Endothelial cell of umbilical vein (primary cell): ENCODE results near the gene ASMTL. TPM values are rescaled to one million over a fixed set of nuclear protein-coding genes. Genes with fewer than 3 reads are reported as not detected.

Experiments
- BruUV-seq: library from RNA; stranded (reverse); fragments of 400-500 nt; replicated peaks from 2 replicates; lab custom pipeline; 2021; lab: Mats Ljungman, UMichigan
- CTCF ChIA-PET: fragments of 300-600, 350-600 bp; sonication (Branson Sonifier 250); formaldehyde crosslinking; loops from one replicate; lab custom pipeline; 2021; ENCODE audit warnings: antibody characterized with exemption, inconsistent platforms; lab: Charles Lee
- POLR2A ChIA-PET: fragments of 300-600, 350-600 bp; sonication (Branson Sonifier 250); formaldehyde crosslinking; loops from one replicate; lab custom pipeline; 2021; ENCODE audit warnings: antibody characterized with exemption, inconsistent platforms; lab: Charles Lee
- DNase-seq: peaks from one replicate; pipeline ENCODE4 v3.0.0-alpha.2; 2011; ENCODE audit warnings: low read depth, low spot score
- FAIRE-seq: peaks from 2 replicates; lab custom pipeline; 2011; peaks lifted over from hg19 to GRCh38; lab: Jason Lieb, UNC
- H2AFZ ChIP-seq: 2 replicates; pipeline ENCODE4 v1.6.0; 2012; ENCODE audit warnings: low read depth, low read length, control low read depth, inconsistent platforms
- H3K27ac ChIP-seq: 2 replicates; pipeline ENCODE4 v1.5.1; 2011; ENCODE audit warnings: low read depth, mild to moderate bottlenecking, control low read depth, low read length, moderate library complexity; ENCODE audit not compliant: insufficient read depth
- H3K27me3 ChIP-seq, 2 experiments: 2 replicates each; pipeline versions ENCODE4 v1.6.0 to v1.6.1; 2011; ENCODE audit warnings: low read length in 2 of 2, mixed read lengths in 1 of 2; ENCODE audit not compliant: control insufficient read depth in 2 of 2, insufficient read depth in 2 of 2
- H3K36me3 ChIP-seq, 2 experiments: 2 replicates in 1 of 2; 3 replicates in 1 of 2; pipeline ENCODE4 v1.5.1; 2011; ENCODE audit warnings: low read length in 2 of 2, mild to moderate bottlenecking in 1 of 2, moderate library complexity in 1 of 2; ENCODE audit not compliant: control insufficient read depth in 2 of 2, insufficient read depth in 2 of 2; ENCODE audit errors: extremely low read depth in 1 of 2
- H3K4me1 ChIP-seq: 3 replicates; pipeline ENCODE4 v1.5.1; 2011; ENCODE audit warnings: mild to moderate bottlenecking, low read length; ENCODE audit not compliant: control insufficient read depth, insufficient read depth; ENCODE audit errors: extremely low read depth
- H3K4me2 ChIP-seq: 2 replicates; pipeline ENCODE4 v1.6.1; 2011; ENCODE audit warnings: low read length, control low read depth, mixed read lengths; ENCODE audit not compliant: insufficient read depth
- H3K4me3 ChIP-seq, 3 experiments: fragments of 200-600 bp in 1 of 3; sonication (generic), shearing (Covaris generic) in 1 of 3; replicated peaks in 1 of 3; 2 replicates each; pipeline ENCODE4 v1.5.1; 2011 to 2016; ENCODE audit warnings: control low read depth in 3 of 3, low read length in 3 of 3, mild to moderate bottlenecking in 2 of 3, inconsistent platforms in 1 of 3, low read depth in 1 of 3, moderate library complexity in 1 of 3; ENCODE audit not compliant: insufficient read depth in 1 of 3
- H3K79me2 ChIP-seq: 2 replicates; pipeline ENCODE4 v1.6.0; 2012; ENCODE audit warnings: low read length, inconsistent platforms; ENCODE audit not compliant: control insufficient read depth, insufficient read depth
- H3K9ac ChIP-seq: replicated peaks from 2 replicates; pipeline ENCODE3; 2011; ENCODE audit warnings: low read length, control low read depth; ENCODE audit not compliant: insufficient read depth; ENCODE audit errors: extremely low read depth
- H3K9me1 ChIP-seq: replicated peaks from 3 replicates; pipeline ENCODE4 v1.6.0; 2011; ENCODE audit warnings: mild to moderate bottlenecking, low read length; ENCODE audit not compliant: control insufficient read depth, insufficient read depth; ENCODE audit errors: extremely low read depth
- H3K9me3 ChIP-seq: replicated peaks from 2 replicates; pipeline ENCODE4 v1.5.1; 2012; ENCODE audit warnings: low read length, inconsistent platforms; ENCODE audit not compliant: control insufficient read depth, insufficient read depth
- H4K20me1 ChIP-seq: replicated peaks from 2 replicates; pipeline ENCODE3; 2011; ENCODE audit warnings: mild to moderate bottlenecking, low read length; ENCODE audit not compliant: control insufficient read depth, insufficient read depth; ENCODE audit errors: extremely low read depth
- EZH2 ChIP-seq: IDR thresholded peaks from 2 replicates; pipeline ENCODE4 v1.6.1; 2012; ENCODE audit warnings: borderline replicate concordance, low read depth, mild to moderate bottlenecking, moderate library complexity, low read length, inconsistent platforms; ENCODE audit not compliant: severe bottlenecking
- FOS ChIP-seq: IDR thresholded peaks from 2 replicates; pipeline ENCODE4 v1.6.1; 2011; ENCODE audit warnings: mild to moderate bottlenecking, low read length, moderate library complexity, borderline replicate concordance; ENCODE audit not compliant: insufficient read depth
- GATA2 ChIP-seq: IDR thresholded peaks from 2 replicates; pipeline ENCODE4 v1.7.0; 2011; ENCODE audit warnings: low read depth, mild to moderate bottlenecking, moderate library complexity, mixed read lengths, low read length; ENCODE audit not compliant: insufficient read length, insufficient read depth
- JUN ChIP-seq: IDR thresholded peaks from 2 replicates; pipeline ENCODE4 v1.6.1; 2011; ENCODE audit warnings: borderline replicate concordance, low read depth; ENCODE audit not compliant: insufficient read length, insufficient read depth
- MYC ChIP-seq: IDR thresholded peaks from one replicate; pipeline ENCODE4 v1.6.1; 2011; ENCODE audit warnings: mild to moderate bottlenecking, low read depth, low read length
- POLR2A ChIP-seq: IDR thresholded peaks from 2 replicates; pipeline ENCODE4 v1.6.1; 2012; ENCODE audit warnings: low read depth, mild to moderate bottlenecking, control low read depth, low read length
- POLR2AphosphoS5 ChIP-seq: IDR thresholded peaks from 2 replicates; pipeline ENCODE4 v1.6.1; 2012; ENCODE audit warnings: low read depth, mild to moderate bottlenecking, control low read depth, low read length, moderate library complexity; ENCODE audit not compliant: insufficient read depth
- dilution Hi-C: fragments of 300-500 bp; cut with MboI; formaldehyde crosslinking; loops from one replicate; pipeline ENCODE4 v1.15.0; 2019; ENCODE audit warnings: low sequenced_read_pairs; ENCODE audit not compliant: extremely low pct_ligation_motif_present
- intact Hi-C: fragments of 100-400 bp; cut with micrococcal nuclease; formaldehyde crosslinking; loops from one replicate; pipeline ENCODE4 v1.10.0; 2022
- polyA plus RNA-seq, 4 experiments: library from polyadenylated mRNA; depleted of rRNA in 3 of 4; stranded (reverse) in 3 of 4; unstranded in 1 of 4; fragments of >200 nt; gene quantifications; 2 replicates each; pipeline versions ENCODE4 v1.2.1 to v1.2.3, GENCODE V29; 2011 to 2012; ENCODE audit warnings: missing spikeins in 1 of 4
- total RNA-seq: library from RNA; stranded (reverse); gene quantifications from 2 replicates; pipeline ENCODE4 v1.2.3, GENCODE V29; 2021
- TF ChIP-seq, protein P1 (sequence below): IDR thresholded peaks from 2 replicates; pipeline ENCODE4 v1.6.1; 2011; ENCODE audit not compliant: insufficient read depth, insufficient read length
- TF ChIP-seq, protein P2 (sequence below), 2 donors: IDR thresholded peaks; 1 replicate in 1 of 2; 2 replicates in 1 of 2; pipeline ENCODE4 v1.5.1; 2011; ENCODE audit warnings: low read length in 2 of 2, mild to moderate bottlenecking in 2 of 2, moderate library complexity in 2 of 2, control low read depth in 1 of 2, inconsistent platforms in 1 of 2, low read depth in 1 of 2; ENCODE audit not compliant: insufficient read depth in 1 of 2; ENCODE audit errors: extremely low read depth in 1 of 2

ASMTL gene
- total and polyA plus RNA-seq, 2 donors (not counting 3 experiments of a cell fraction or from before 2014, with no cell fraction given): 27.1 to 29.9 TPM

DNA sequence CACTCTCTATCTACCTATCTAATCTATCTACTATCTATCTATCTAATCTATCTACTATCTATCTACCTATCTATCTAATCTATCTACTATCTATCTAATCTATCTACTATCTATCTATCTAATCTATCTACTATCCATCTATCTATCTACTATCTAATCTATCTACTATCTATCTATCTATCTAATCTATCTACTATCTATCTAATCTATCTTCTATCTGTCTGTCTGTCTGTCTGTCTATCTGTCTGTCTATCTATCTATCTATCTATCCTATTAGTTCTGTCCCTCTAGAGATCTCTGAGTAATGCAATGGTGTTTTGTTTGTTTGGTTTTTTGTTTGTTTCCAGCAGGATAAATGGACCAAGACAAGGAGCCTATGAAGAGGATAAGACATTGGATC lies 9.4 kb upstream of the ASMTL start:
- Histone ChIP-seq H4K20me1 (no peaks in the 10 kb centered on the region), H3K27ac (no peak overlapping the region), H3K27me3 (peaks cover 2 to 12% of the 10 kb centered on the region in 2 experiments), H3K79me2 (no peaks in the 10 kb centered on the region), H3K9ac (no peak overlapping the region), H3K4me3 (no peak overlapping the region), H2AFZ (no peak overlapping the region), H3K9me3 (no peaks in the 10 kb centered on the region), H3K36me3 (no peaks in the 10 kb centered on the region), H3K4me2 (peak overlapping the region; percentile 37), H3K9me1 (no peaks in the 10 kb centered on the region), H3K4me1 (peaks cover 12% of the 10 kb centered on the region)
- ChIA-PET POLR2A (no interaction called here), CTCF (no interaction called here)
- FAIRE-seq (no peak), DNase-seq (no peak)
- BruUV-seq: no TSS peak
- TF ChIP-seq POLR2A: no peak
- TF ChIP-seq, protein P1, sequence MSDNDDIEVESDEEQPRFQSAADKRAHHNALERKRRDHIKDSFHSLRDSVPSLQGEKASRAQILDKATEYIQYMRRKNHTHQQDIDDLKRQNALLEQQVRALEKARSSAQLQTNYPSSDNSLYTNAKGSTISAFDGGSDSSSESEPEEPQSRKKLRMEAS: no peak
- no peak for TF ChIP-seq GATA2
- TF ChIP-seq EZH2: no peak
- no peak for TF ChIP-seq MYC
- no peak for TF ChIP-seq FOS
- no peak for TF ChIP-seq JUN
- TF ChIP-seq, protein P2, sequence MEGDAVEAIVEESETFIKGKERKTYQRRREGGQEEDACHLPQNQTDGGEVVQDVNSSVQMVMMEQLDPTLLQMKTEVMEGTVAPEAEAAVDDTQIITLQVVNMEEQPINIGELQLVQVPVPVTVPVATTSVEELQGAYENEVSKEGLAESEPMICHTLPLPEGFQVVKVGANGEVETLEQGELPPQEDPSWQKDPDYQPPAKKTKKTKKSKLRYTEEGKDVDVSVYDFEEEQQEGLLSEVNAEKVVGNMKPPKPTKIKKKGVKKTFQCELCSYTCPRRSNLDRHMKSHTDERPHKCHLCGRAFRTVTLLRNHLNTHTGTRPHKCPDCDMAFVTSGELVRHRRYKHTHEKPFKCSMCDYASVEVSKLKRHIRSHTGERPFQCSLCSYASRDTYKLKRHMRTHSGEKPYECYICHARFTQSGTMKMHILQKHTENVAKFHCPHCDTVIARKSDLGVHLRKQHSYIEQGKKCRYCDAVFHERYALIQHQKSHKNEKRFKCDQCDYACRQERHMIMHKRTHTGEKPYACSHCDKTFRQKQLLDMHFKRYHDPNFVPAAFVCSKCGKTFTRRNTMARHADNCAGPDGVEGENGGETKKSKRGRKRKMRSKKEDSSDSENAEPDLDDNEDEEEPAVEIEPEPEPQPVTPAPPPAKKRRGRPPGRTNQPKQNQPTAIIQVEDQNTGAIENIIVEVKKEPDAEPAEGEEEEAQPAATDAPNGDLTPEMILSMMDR (IDR thresholded peaks at IDR 0.05; ENCODE audit: extremely low read depth in 1 of 2, insufficient read depth in 1 of 2, low read depth in 1 of 2, low read length in 2 of 2): no peak
- TF ChIP-seq POLR2AphosphoS5: no peak
- intact Hi-C loops (no loop called here), dilution Hi-C loops (no loop called here)
